ENCODE measurements around the gene ZBTB17. TPM values are rescaled to one million over a fixed set of nuclear protein-coding genes. Genes with fewer than 3 reads are reported as not detected.

Gene ZBTB17
- total and polyA plus RNA-seq, 10 of the 15 experiments (the other 5 are each of a cell fraction or from before 2014, with no cell fraction given), result 0.87 to 59.4 (median 38.7) TPM

DNA sequence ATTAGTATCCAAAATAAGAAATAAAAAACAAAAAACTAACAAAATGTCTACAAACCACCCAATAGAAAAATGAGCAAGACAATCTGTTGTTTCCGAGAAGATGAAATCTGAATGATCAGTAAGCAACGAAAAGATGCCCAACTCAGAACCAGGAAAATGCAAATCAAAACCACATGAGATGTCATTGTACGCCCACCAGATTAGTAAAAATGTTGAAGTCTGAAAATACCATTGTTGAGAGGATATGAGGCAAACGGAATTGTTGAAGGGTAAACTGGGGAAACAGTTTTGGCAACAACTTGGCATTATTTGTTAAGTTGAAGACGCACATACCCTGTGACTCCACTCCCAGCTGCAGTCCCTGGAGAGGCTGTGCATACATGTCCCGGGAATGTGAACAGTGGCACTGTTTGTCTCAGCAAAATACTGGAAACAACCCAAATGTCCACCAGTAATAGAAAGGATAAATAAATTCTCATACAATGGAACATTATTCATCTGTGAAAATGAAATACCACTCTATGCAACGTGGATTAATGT lies 10.6 kb downstream of the ZBTB17 start (continued):
- TF ChIP-seq, protein P1, sequence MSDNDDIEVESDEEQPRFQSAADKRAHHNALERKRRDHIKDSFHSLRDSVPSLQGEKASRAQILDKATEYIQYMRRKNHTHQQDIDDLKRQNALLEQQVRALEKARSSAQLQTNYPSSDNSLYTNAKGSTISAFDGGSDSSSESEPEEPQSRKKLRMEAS (IDR thresholded peaks at IDR 0.05; ENCODE audit: low read depth, low read length), result no peak
- no peak for TF ChIP-seq SUPT20H (IDR thresholded peaks at IDR 0.05; ENCODE audit: borderline replicate concordance, control insufficient read depth, low read depth, low read length)
- peak; percentile 98 for TF ChIP-seq RUNX3 (IDR thresholded peaks at IDR 0.05; ENCODE audit: low read length)
- no peak for TF ChIP-seq MXI1 (IDR thresholded peaks at IDR 0.05; ENCODE audit: low read depth, low read length)
- TF ChIP-seq BRCA1 (IDR thresholded peaks at IDR 0.05; ENCODE audit: low read depth, low read length), result no peak
- no peak for TF ChIP-seq EZH2 (IDR thresholded peaks at IDR 0.05; ENCODE audit: borderline replicate concordance, control insufficient read depth, low read depth, low read length)
- TF ChIP-seq, protein P2, sequence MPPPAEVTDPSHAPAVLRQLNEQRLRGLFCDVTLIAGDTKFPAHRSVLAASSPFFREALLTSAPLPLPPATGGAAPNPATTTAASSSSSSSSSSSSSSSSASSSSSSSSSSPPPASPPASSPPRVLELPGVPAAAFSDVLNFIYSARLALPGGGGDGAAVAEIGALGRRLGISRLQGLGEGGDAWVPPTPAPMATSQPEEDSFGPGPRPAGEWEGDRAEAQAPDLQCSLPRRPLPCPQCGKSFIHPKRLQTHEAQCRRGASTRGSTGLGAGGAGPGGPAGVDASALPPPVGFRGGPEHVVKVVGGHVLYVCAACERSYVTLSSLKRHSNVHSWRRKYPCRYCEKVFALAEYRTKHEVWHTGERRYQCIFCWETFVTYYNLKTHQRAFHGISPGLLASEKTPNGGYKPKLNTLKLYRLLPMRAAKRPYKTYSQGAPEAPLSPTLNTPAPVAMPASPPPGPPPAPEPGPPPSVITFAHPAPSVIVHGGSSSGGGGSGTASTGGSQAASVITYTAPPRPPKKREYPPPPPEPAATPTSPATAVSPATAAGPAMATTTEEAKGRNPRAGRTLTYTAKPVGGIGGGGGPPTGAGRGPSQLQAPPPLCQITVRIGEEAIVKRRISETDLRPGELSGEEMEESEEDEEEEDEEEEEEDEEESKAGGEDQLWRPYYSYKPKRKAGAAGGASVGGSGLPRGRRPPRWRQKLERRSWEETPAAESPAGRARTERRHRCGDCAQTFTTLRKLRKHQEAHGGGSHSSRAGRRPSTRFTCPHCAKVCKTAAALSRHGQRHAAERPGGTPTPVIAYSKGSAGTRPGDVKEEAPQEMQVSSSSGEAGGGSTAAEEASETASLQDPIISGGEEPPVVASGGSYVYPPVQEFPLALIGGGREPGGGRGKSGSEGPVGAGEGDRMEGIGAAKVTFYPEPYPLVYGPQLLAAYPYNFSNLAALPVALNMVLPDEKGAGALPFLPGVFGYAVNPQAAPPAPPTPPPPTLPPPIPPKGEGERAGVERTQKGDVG (CRISPR knock-in tag; IDR thresholded peaks at IDR 0.05), result no peak
- no peak for TF ChIP-seq HDAC2 (IDR thresholded peaks at IDR 0.05)
- TF ChIP-seq, protein P3, sequence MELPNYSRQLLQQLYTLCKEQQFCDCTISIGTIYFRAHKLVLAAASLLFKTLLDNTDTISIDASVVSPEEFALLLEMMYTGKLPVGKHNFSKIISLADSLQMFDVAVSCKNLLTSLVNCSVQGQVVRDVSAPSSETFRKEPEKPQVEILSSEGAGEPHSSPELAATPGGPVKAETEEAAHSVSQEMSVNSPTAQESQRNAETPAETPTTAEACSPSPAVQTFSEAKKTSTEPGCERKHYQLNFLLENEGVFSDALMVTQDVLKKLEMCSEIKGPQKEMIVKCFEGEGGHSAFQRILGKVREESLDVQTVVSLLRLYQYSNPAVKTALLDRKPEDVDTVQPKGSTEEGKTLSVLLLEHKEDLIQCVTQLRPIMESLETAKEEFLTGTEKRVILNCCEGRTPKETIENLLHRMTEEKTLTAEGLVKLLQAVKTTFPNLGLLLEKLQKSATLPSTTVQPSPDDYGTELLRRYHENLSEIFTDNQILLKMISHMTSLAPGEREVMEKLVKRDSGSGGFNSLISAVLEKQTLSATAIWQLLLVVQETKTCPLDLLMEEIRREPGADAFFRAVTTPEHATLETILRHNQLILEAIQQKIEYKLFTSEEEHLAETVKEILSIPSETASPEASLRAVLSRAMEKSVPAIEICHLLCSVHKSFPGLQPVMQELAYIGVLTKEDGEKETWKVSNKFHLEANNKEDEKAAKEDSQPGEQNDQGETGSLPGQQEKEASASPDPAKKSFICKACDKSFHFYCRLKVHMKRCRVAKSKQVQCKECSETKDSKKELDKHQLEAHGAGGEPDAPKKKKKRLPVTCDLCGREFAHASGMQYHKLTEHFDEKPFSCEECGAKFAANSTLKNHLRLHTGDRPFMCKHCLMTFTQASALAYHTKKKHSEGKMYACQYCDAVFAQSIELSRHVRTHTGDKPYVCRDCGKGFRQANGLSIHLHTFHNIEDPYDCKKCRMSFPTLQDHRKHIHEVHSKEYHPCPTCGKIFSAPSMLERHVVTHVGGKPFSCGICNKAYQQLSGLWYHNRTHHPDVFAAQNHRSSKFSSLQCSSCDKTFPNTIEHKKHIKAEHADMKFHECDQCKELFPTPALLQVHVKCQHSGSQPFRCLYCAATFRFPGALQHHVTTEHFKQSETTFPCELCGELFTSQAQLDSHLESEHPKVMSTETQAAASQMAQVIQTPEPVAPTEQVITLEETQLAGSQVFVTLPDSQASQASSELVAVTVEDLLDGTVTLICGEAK (IDR thresholded peaks at IDR 0.05; ENCODE audit: borderline replicate concordance), result no peak
- no peak for TF ChIP-seq NFYA (IDR thresholded peaks at IDR 0.05; ENCODE audit: borderline replicate concordance, low read depth, low read length)
- TF ChIP-seq DPF2 (IDR thresholded peaks at IDR 0.05), result no peak; the same call in none of the 2 replicates
- TF ChIP-seq IKZF2 (IDR thresholded peaks at IDR 0.05), result peak; percentile 62 to 76; a peak in 3 of 4 replicates
- TF ChIP-seq SRF (IDR thresholded peaks at IDR 0.05; ENCODE audit: low read depth in 2 of 2, low read length in 2 of 2), result no peak
- TF ChIP-seq, protein P4, sequence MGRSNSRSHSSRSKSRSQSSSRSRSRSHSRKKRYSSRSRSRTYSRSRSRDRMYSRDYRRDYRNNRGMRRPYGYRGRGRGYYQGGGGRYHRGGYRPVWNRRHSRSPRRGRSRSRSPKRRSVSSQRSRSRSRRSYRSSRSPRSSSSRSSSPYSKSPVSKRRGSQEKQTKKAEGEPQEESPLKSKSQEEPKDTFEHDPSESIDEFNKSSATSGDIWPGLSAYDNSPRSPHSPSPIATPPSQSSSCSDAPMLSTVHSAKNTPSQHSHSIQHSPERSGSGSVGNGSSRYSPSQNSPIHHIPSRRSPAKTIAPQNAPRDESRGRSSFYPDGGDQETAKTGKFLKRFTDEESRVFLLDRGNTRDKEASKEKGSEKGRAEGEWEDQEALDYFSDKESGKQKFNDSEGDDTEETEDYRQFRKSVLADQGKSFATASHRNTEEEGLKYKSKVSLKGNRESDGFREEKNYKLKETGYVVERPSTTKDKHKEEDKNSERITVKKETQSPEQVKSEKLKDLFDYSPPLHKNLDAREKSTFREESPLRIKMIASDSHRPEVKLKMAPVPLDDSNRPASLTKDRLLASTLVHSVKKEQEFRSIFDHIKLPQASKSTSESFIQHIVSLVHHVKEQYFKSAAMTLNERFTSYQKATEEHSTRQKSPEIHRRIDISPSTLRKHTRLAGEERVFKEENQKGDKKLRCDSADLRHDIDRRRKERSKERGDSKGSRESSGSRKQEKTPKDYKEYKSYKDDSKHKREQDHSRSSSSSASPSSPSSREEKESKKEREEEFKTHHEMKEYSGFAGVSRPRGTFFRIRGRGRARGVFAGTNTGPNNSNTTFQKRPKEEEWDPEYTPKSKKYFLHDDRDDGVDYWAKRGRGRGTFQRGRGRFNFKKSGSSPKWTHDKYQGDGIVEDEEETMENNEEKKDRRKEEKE (IDR thresholded peaks at IDR 0.05), result no peak
- no peak for TF ChIP-seq YBX1 (IDR thresholded peaks at IDR 0.05)
- TF ChIP-seq, protein P5, sequence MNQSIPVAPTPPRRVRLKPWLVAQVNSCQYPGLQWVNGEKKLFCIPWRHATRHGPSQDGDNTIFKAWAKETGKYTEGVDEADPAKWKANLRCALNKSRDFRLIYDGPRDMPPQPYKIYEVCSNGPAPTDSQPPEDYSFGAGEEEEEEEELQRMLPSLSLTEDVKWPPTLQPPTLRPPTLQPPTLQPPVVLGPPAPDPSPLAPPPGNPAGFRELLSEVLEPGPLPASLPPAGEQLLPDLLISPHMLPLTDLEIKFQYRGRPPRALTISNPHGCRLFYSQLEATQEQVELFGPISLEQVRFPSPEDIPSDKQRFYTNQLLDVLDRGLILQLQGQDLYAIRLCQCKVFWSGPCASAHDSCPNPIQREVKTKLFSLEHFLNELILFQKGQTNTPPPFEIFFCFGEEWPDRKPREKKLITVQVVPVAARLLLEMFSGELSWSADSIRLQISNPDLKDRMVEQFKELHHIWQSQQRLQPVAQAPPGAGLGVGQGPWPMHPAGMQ (IDR thresholded peaks at IDR 0.05; ENCODE audit: borderline replicate concordance), result no peak
